Right atrium auricular region (tissue), 2 donors: ENCODE results near the gene WDR27. TPM values are rescaled to one million over a fixed set of nuclear protein-coding genes. Genes with fewer than 3 reads are reported as not detected.

Experiments
- DNase-seq: peaks from one replicate; pipeline ENCODE4 v3.0.0-alpha.2; 2019; ENCODE audit warnings: low spot score
- H3K27ac ChIP-seq, 2 donors: fragments of 200-600 bp; sonication (generic); 1 replicate in 1 of 2; 2 replicates in 1 of 2; pipeline ENCODE4 v1.5.1; 2016 to 2019
- H3K27me3 ChIP-seq, 2 donors: fragments of 200-600 bp; sonication (generic); one replicate each; pipeline versions ENCODE4 v1.5.1 to v1.6.0; 2017 to 2019
- H3K36me3 ChIP-seq: fragments of 200-600 bp; sonication (generic); one replicate; pipeline ENCODE4 v1.5.1; 2016
- H3K4me1 ChIP-seq, 2 donors: fragments of 200-600 bp; sonication (generic); one replicate each; pipeline versions ENCODE4 v1.5.1 to v1.6.0; 2017 to 2019
- H3K4me3 ChIP-seq, 2 donors: fragments of 200-600 bp; sonication (generic); 1 replicate in 1 of 2; 2 replicates in 1 of 2; pipeline ENCODE4 v1.5.1; 2017 to 2019; ENCODE audit warnings: mild to moderate bottlenecking in 1 of 2, moderate library complexity in 1 of 2
- H3K9me3 ChIP-seq, 2 donors: fragments of 200-600 bp; sonication (generic); one replicate each; pipeline ENCODE4 v1.5.1; 2019
- total RNA-seq, 2 donors: library from RNA; depleted of rRNA; stranded (reverse); fragments of >200 nt; gene quantifications; one replicate each; pipeline ENCODE4 v1.1.0, GENCODE V29; 2016
- TF ChIP-seq, protein P1 (sequence below), 2 donors: fragments of 200-600 bp; sonication (generic); IDR thresholded peaks; one replicate each; pipeline ENCODE4 v1.5.1; 2019; ENCODE audit warnings: antibody characterized with exemption in 2 of 2

WDR27 gene
- total RNA-seq, 2 donors from 2014 or later, result 3.5 to 4.7 TPM

- no peaks in the 10 kb centered on the region for H3K36me3 ChIP-seq
- peaks cover 0 to 6% of the 10 kb centered on the region in 2 donors for H3K9me3 ChIP-seq
- no peak for DNase-seq
- no peaks in the 10 kb centered on the region for H3K4me1 ChIP-seq
- H3K27ac ChIP-seq, result no peak overlapping the region
- TF ChIP-seq, protein P1, sequence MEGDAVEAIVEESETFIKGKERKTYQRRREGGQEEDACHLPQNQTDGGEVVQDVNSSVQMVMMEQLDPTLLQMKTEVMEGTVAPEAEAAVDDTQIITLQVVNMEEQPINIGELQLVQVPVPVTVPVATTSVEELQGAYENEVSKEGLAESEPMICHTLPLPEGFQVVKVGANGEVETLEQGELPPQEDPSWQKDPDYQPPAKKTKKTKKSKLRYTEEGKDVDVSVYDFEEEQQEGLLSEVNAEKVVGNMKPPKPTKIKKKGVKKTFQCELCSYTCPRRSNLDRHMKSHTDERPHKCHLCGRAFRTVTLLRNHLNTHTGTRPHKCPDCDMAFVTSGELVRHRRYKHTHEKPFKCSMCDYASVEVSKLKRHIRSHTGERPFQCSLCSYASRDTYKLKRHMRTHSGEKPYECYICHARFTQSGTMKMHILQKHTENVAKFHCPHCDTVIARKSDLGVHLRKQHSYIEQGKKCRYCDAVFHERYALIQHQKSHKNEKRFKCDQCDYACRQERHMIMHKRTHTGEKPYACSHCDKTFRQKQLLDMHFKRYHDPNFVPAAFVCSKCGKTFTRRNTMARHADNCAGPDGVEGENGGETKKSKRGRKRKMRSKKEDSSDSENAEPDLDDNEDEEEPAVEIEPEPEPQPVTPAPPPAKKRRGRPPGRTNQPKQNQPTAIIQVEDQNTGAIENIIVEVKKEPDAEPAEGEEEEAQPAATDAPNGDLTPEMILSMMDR (IDR thresholded peaks at IDR 0.05), result no peak
- no peak overlapping the region for H3K4me3 ChIP-seq
- no peaks in the 10 kb centered on the region for H3K27me3 ChIP-seq
These were observed 109.3 kb downstream of the WDR27 start for GRCh38 chr6:169592558-169592957.

- no peak overlapping the region for H3K27ac ChIP-seq
- no peak for DNase-seq
- TF ChIP-seq, protein P1 (IDR thresholded peaks at IDR 0.05), result no peak
- H3K36me3 ChIP-seq, result no peaks in the 10 kb centered on the region
- H3K9me3 ChIP-seq, result no peaks in the 10 kb centered on the region
- H3K27me3 ChIP-seq, result no peaks in the 10 kb centered on the region
- H3K4me1 ChIP-seq, result no peaks in the 10 kb centered on the region
- no peak overlapping the region for H3K4me3 ChIP-seq
These were observed 110.2 kb downstream of the WDR27 start for GRCh38 chr6:169591616-169592015.

DNA sequence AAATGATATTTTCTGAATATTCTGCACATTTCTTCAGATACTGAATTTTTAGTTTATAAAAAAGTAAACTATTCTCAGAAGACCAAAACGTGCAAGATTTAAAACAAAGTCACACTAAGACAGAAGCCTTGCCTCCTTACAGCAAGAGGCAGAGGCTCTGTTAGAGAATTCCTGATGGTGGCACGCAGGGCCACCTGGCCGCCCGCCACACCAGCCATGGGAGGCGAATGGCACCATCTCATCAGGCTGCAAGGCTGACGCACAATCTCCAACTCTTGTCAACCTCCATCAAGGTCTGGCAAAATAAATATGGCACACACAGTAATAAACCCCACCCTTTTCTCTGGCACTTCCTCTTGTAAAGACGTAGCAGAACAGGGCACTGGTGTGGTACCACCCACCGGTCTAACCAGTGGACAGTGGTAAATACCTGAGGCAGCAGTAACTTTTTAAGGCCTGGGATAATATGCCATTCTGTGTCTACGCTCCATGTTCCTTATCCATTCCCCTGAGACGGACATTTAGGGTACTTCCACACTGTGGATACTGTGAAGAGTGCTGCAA lies 111.4 kb downstream of the WDR27 start:
- no peak for DNase-seq
- Histone ChIP-seq H3K27me3 (no peaks in the 10 kb centered on the region), H3K4me3 (no peak overlapping the region), H3K9me3 (no peaks in the 10 kb centered on the region), H3K36me3 (no peaks in the 10 kb centered on the region), H3K4me1 (no peaks in the 10 kb centered on the region), H3K27ac (no peak overlapping the region)
- TF ChIP-seq, protein P1 (IDR thresholded peaks at IDR 0.05), result no peak

GRCh38 chr6:169589699-169590257 lies 112.1 kb downstream of the WDR27 start:
- Histone ChIP-seq H3K36me3 (no peaks in the 10 kb centered on the region), H3K9me3 (no peaks in the 10 kb centered on the region), H3K27ac (no peak overlapping the region), H3K27me3 (no peaks in the 10 kb centered on the region), H3K4me1 (no peaks in the 10 kb centered on the region), H3K4me3 (no peak overlapping the region)
- no peak for DNase-seq
- TF ChIP-seq, protein P1 (IDR thresholded peaks at IDR 0.05), result no peak

GRCh38 chr6:169589293-169589692 lies 112.5 kb downstream of the WDR27 start:
- no peak for DNase-seq
- H3K36me3 ChIP-seq, result no peaks in the 10 kb centered on the region
- H3K4me3 ChIP-seq, result no peak overlapping the region
- no peaks in the 10 kb centered on the region for H3K4me1 ChIP-seq
- H3K27me3 ChIP-seq, result no peaks in the 10 kb centered on the region
- no peak overlapping the region for H3K27ac ChIP-seq
- TF ChIP-seq, protein P1 (IDR thresholded peaks at IDR 0.05), result no peak
- no peaks in the 10 kb centered on the region for H3K9me3 ChIP-seq

DNA sequence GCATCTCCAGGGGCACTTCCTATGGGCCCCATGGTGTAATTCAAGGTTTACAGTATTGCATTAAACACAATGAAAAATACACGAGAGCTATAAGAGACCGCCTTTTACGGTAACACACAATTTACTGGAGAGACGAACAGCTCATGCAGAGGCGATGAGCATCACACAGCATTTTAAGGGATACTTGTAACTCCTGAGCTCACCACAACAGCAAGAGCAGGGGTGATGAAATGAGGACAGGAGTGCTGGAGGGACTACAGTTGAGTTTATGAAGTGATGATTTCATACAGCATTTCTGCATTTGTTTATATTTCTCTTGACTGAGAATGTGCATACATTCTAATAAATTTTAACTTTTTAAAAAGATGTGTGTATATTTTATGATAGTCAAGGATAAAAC lies 113.9 kb downstream of the WDR27 start:
- TF ChIP-seq, protein P1 (IDR thresholded peaks at IDR 0.05), result no peak
- Histone ChIP-seq H3K27me3 (no peaks in the 10 kb centered on the region), H3K36me3 (no peaks in the 10 kb centered on the region), H3K27ac (no peak overlapping the region), H3K4me3 (no peak overlapping the region), H3K9me3 (no peaks in the 10 kb centered on the region), H3K4me1 (no peaks in the 10 kb centered on the region)
- DNase-seq, result no peak
